Ishikawa (cell line): Measurements from ENCODE around the gene ERBB2.

Experiments
- CEBPB ChIP-seq: IDR thresholded peaks from 2 replicates; pipeline ENCODE4 v1.6.1; 2012
- CREB1 ChIP-seq: IDR thresholded peaks from 2 replicates; pipeline ENCODE4 v1.6.1; 2012; ENCODE audit warnings: low read depth
- EGR1 ChIP-seq: IDR thresholded peaks from 2 replicates; pipeline ENCODE4 v1.6.1; 2012
- EP300 ChIP-seq: IDR thresholded peaks from 2 replicates; pipeline ENCODE4 v1.6.1; 2012; ENCODE audit warnings: borderline replicate concordance
- FOXM1 ChIP-seq: IDR thresholded peaks from 2 replicates; pipeline ENCODE4 v1.6.1; 2012; ENCODE audit warnings: low read depth, borderline replicate concordance
- MAX ChIP-seq: IDR thresholded peaks from 2 replicates; pipeline ENCODE4 v1.6.1; 2012
- NFIC ChIP-seq: IDR thresholded peaks from 2 replicates; pipeline ENCODE4 v1.6.1; 2012
- RAD21 ChIP-seq: IDR thresholded peaks from 2 replicates; pipeline ENCODE4 v1.6.1; 2012; ENCODE audit warnings: low read depth
- REST ChIP-seq: IDR thresholded peaks from 2 replicates; pipeline ENCODE4 v1.6.1; 2012; ENCODE audit warnings: low read depth, mild to moderate bottlenecking
- TAF1 ChIP-seq: IDR thresholded peaks from 2 replicates; pipeline ENCODE4 v1.6.1; 2012; ENCODE audit warnings: low read depth, mild to moderate bottlenecking
- TCF12 ChIP-seq: IDR thresholded peaks from 2 replicates; pipeline ENCODE4 v1.6.1; 2012; ENCODE audit warnings: low read depth
- TEAD4 ChIP-seq: IDR thresholded peaks from 2 replicates; pipeline ENCODE4 v1.6.1; 2012
- USF1 ChIP-seq: IDR thresholded peaks from 2 replicates; pipeline ENCODE4 v1.6.1; 2012
- ZBTB7A ChIP-seq: IDR thresholded peaks from 2 replicates; pipeline ENCODE4 v1.6.1; 2012; ENCODE audit warnings: low read depth

ERBB2 gene

DNA sequence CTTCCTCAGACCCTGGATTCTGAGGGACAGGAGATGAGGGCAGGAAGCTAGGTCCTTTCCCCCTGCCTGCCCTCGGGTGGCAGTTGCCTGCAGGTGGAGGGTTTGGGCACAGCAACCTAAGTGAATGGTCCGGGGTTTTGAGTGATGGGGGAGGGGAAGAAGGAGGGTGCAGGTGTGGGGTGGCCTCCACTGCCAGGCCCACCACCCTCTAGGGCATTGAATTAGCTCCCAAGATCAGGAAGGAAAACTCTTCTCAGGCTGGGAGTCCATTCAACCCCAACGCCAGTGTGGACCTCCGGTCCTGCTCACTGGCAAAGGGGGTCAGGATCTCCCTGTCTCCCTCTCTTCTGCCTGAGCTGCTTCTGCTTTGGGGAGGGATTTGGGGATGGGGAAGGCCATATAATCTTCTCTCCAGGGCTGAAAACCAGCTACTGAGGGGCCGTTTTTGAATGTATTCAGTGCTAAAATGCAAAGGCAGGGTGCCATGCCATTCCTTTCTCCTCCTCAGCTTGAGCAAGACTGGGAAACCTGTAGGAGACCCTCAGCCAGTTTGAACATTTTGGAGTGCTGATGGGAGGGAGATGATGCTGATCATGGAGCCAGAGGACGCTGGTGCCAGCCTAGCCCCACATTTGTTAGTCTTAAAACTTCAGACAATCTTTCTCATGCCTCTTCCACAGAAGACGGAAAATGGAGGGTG, 56.7 kb downstream of the ERBB2 start:
- TF ChIP-seq EGR1 (no peak), TCF12 (no peak), EP300 (no peak)

DNA sequence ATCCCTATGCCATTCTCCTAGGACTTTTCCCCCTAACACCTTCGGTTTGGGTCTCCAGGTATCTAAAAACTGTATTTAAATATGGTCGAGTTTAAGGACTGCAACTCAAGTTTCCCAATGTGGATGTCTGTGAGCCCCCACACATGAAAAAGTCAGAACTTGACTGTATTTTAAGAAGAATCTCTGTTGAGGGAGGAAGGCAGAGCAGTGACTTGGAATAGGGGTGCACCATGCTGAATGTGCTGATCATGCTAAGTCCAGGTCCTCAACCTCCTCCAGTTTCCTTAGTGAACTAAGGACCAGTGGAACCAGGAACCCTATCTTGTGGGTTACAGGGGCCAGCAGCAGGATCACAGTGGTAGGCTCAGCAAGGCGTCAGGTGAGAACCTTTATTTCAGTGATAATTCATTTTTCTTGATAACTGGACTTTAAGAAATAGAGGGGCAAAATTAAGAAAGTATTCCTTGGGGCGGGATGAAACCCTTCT, 57.4 kb downstream of the ERBB2 start:
- no peak for TF ChIP-seq ZBTB7A
- no peak for TF ChIP-seq REST
- no peak for TF ChIP-seq USF1
- TF ChIP-seq RAD21: no peak
- TF ChIP-seq FOXM1: no peak
- no peak for TF ChIP-seq TCF12
- TF ChIP-seq MAX: no peak
- no peak for TF ChIP-seq EP300
- TF ChIP-seq TEAD4: no peak
- no peak for TF ChIP-seq TAF1
- TF ChIP-seq CREB1: no peak
- no peak for TF ChIP-seq EGR1
- TF ChIP-seq NFIC: no peak

DNA sequence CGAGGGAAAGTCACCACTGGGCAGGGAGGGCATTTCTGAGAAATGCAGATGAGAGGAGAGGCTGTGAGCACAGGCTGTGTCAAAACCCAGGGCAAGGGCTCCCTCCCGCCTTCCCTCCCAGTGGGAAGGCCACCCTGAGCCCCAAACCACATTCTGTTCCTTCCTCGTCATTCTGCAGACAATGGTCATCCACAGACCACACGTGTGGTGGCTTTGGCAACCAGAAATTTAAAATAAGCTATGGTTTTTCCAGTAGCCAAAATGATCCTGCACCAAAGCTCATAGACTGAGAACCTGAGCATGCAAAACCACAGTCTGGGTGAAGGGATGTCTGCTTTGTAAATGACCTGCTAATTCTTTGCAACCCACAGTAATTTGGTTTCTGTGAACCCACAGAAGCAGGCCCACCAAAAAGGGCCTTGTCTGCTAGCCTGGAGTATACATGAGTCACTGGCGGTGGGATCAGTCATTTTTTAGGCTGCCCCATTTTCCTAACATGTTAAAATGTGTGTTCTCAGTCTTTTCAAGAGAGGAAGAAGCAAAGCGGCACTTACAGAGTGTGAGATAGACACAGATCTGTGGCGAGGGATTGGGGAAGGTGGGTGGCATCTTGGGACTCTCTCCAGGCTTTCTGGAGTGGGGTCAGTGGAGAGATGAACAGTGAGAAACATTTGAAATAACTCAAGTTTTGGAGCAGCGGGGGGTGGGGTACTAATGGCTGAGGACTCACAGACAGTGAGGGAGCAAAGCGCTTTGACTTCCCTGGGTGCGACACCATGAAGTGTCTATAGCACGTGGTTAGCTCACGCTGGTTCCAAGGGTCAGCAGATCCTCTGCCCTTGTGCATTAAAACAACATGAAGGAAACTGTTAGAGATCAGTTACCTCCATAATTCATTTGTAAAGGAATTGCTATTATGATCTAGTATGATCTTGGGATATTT, 58.3 kb downstream of the ERBB2 start:
- TF ChIP-seq EGR1 (no peak), MAX (no peak), RAD21 (no peak)

GRCh38 chr17:39759204-39759603, 59.3 kb downstream of the ERBB2 start:
- TF ChIP-seq USF1 (no peak), CREB1 (no peak), FOXM1 (no peak), RAD21 (no peak)

GRCh38 chr17:39761861-39762496, 62.1 kb downstream of the ERBB2 start:
- no peak for TF ChIP-seq TEAD4
- no peak for TF ChIP-seq EP300
- TF ChIP-seq RAD21: no peak
- TF ChIP-seq REST: no peak
- no peak for TF ChIP-seq CEBPB
- TF ChIP-seq ZBTB7A: no peak

GRCh38 chr17:39763051-39763820, 63.4 kb downstream of the ERBB2 start:
- TF ChIP-seq MAX (no peak), TEAD4 (no peak), ZBTB7A (no peak), NFIC (no peak), EGR1 (no peak), TCF12 (no peak), TAF1 (no peak)
